GM21529 (cell line): Measurements from ENCODE around the gene CCL1.

Experiments used
- ATAC-seq: cut with Tn5 transposase; IDR thresholded peaks from one replicate; pipeline ENCODE4 v1.9.1; 2021; ENCODE audit not compliant: unreplicated experiment

CCL1 gene, protein sequence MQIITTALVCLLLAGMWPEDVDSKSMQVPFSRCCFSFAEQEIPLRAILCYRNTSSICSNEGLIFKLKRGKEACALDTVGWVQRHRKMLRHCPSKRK

DNA sequence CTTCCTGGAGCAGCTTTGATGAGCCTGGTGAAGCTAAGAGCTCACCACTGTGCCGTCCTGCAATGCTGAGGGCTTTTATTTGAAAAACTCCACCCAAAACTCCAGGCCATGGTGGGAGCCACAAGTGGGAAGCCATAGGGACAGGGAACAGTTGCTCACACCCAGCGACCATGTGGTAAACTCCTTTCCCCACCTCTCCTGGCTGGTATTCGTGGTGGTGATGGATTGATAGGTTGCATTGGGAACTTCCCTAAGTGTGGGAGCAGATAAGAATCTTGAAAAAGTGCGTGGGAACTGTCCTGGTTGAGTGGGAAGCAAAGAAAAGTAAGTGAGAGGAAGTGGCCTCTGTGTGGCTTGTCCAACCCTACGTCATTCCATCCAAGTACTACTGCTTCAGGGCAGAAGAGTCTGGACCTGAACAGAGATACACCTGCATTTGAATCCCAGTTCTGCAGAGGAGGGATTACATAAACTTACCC lies at the start of gene CCL1:
Gene CCL1, minus strand, starts transcription at position 51 of the 479 bp plus-strand sequence. CDS start 72 bp downstream, outside the sequence.
- ATAC-seq = no peak

DNA sequence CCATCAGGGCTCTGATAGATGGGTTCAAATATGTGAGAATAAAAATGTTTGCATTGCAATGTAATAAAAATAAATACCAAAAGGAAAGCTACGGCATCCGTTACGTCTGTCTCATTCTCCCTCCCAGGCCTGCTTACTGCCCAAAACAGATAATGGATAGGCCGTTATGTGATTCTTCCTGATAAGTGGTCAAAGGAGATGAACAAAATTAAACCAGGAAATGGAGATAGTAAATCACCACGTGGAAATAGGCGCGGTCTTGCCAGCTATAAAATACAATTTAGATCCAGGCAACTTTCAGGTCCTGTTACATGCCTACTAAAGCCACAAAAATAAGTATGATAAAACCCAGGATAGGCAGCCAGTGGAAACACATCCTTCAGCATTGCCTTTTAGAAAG lies 49.5 kb upstream of the CCL1 start:
- ATAC-seq = no peak

DNA sequence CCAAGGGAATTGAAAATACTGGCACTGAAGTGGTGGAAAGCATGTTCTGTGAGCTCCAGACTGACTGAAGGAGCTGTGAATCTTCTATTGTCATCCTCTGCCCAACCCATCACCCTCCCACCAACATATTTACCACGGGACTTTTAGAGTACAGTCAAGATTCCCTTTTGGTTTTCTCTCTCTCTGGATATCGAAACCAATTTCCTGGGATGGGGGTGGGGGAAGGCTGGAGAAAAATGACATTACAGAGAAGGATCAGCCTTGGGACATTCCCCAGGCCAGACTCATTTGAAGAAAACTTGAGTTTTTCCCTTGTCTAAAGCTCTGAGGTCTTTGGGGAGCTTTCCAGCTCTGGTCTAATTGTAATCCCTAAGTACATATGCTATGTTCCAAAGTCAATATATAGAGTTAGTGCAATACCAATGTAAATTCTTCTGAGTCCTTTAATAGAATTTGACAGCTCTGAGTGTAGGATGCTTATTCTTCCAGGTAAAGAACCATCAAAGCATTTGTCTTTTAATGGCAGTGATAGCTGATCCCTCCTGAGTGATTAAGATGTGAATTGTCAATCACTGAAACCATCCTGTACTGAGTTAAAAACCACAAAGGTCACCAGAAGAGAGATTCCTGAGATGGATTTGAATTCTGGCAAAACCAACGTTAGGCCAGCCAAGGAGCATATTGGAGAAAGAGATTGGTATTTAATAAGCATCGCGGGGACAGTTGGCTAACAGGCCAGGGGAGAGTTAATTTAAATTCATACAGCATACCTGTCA lies 48.8 kb upstream of the CCL1 start:
- ATAC-seq = no peak

DNA sequence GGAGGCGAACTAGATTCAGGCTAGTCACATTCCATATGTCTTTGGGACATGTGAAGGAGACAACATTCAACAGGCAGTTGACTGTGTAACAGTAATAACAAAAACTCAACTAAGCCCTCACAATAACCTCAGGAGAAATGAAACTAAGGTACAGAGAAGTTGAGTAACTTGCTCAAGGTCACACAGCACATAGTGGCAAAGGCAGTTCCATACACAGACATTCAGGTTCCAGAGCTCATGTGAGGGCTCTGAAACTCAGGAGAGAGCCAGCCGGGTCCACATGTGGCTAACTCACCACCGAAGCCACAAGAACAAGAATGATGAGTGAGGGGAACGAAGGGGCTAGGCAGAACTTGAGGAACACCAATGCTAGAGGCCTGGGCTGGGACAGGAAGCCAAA lies 46.3 kb upstream of the CCL1 start:
- ATAC-seq = no peak

DNA sequence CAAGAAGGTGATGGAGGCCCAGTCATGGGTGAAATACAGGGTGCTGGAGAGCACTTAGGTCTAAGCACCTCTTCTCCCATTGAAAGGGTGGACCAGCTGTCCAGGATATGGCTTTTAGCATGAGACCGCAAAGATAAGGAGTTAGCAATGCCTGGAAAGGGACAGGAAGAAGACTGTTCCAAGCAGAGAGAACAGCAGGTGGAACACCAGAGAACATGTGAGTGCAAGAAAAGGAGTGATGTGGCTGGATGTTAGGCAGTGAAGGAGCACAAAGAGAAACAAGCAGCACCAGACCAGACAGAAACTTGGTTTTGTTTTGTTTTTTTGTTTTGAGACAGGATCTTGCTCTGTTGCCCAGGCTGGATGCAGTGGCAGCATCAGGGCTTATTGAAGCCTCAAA lies 45.4 kb upstream of the CCL1 start:
- ATAC-seq = no peak

DNA sequence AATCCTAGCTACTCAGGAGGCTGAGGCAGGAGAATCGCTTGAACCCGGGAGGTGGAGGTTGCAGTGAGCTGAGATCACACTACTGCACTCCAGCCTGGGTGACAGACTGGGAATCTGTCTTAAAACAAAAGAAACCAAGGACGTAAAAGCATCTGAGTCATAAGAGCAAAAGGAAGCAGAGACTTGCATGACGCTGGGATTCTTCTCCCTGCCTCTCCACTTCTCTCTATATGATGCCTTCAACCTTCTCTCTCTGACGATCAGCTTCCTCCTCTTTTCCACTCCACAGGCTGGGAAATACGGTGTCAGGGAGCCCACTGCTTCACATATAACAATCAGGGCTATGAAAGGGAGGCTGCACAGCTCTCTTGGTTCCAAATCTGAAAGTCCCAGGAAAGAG lies 43.2 kb upstream of the CCL1 start:
- no peak for ATAC-seq

DNA sequence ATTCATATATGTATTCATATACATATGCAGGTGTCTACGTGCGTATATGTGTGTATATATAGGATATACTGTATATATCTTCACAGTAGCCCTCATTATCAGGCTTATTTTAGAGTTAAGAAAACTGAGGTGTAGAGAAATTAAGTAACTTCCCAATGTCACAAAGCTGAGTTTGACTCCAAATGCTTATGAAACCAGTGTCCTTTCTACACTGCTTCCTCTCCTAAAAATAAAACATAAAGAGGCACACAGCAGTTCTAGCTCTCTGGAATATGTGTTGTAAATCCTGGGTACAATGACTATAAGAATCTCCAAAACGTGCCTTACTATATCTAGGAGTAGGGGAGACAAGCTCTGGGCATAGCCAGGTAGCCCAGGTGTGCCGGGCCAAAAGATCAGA lies 40.0 kb upstream of the CCL1 start:
- ATAC-seq = no peak

DNA sequence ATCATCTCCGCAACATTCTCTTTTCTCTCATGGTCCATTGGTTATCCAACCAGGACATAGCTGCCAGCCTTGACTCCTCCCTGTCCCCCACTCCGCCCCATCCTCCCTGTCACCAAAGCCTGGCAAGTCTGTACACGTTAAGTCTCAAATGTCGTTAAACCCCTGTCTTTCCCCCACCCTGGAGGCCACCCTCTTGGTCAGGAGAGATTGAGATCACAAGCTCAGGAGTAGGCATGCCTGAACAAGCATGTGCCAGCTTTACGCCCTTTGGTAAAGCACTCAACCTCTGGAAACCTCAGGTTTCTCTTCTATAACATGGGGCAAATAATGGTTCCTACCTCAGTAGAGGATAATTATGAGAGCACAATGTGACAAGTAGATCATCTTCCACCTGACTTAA lies 38.1 kb upstream of the CCL1 start:
- no peak for ATAC-seq

DNA sequence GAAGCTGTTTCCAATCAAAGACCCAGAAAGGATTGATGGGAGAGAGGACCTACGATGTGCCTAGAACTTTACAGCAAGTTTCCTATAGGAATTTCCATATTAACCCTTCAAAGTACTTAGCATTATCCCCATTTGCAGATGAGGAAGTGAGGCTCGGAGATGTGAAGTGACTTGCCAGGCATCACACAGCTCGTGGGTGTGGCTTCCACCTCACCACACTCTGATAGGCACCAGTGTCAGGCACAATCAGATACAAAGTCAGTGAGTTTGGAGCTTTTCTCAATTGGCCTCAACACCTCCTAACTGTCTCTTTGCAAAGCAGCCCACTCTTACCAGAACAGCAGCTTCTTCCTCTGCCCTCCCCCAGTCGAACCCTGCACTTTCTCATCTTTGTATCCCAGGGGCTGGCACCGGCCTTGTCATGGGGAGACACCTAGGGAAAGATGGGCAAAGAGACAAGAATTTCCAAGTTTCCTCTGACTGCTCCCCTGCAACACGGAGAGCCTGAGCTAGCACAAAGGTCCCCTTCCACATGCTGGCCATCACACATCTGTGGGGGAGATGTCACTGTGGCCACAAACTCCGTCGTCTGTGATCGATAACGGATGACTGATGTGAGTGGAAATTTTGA lies 37.4 kb upstream of the CCL1 start:
- ATAC-seq = no peak

DNA sequence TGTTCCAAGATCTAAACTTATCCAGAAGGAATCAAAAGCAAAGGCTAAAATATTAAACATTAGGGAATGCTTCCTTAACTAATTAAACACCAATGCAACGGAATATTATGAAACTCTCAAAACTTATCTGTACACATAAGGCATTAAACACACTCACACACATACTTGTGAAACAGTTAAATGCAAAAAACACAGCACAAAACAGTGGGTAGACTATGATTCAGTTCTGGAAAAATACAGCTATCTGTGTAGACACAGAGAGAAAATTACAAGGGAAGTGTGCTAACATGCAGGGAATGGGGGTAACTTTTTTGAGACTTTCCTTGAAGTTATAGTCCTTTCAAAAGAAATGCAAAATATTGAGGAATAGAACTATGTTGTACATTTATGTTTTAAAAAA lies 36.7 kb upstream of the CCL1 start:
- no peak for ATAC-seq

DNA sequence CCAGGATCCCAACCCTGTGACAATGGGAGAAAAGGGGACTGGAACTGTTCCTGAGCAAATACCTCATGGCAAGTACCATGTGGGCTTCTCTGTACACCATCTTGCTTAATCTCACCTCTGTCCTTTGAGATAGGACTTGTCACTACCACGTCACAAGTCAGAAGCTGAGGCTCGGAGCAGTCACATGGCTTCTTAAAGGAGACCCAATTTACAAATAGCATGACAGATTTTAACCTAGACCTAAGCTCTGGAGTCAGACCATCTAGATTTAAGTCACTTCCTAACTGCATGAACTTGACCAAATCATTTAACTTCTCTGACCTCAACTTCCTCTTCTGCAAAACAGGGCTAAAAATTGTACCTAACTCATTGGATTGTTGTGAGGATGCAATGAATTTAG lies 36.0 kb upstream of the CCL1 start:
- ATAC-seq = no peak

DNA sequence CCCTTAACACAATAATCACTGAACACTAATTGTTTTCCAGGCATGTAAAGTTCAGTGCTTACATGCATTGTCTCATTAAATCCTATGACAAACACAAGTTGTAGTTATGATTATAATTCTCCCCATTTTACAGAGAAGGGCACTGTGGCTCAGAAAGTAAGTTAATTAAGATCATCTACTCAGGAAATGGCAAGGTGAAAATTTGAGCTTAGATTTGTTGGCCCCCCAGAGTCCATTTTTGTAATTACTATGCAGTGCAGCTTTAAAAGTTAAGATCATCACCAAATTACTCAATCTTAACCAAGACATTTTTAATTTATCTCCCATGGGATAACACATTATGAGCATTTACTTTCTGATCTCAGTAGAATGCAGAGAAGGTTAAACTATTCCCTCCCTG lies 34.2 kb upstream of the CCL1 start:
- ATAC-seq = no peak

DNA sequence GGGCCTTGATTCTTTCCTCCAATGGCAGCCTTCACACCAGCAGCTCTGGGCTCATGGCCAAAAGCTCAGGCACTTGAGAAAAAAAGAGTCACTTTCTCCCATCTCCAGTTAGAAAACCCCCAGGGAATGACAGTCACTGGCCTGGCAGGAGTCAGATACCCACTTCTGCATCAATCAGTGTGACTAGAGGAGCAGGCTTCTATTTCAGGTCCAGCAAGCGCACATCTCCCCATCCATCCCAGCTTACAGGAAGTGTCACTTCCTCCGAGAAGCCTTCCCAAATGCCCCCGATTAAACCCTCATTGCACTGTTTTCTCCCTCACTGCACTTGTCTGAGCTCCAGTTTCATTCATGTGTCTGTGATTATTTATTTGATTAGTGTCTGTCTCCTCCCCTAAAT lies 30.4 kb upstream of the CCL1 start:
- no peak for ATAC-seq

DNA sequence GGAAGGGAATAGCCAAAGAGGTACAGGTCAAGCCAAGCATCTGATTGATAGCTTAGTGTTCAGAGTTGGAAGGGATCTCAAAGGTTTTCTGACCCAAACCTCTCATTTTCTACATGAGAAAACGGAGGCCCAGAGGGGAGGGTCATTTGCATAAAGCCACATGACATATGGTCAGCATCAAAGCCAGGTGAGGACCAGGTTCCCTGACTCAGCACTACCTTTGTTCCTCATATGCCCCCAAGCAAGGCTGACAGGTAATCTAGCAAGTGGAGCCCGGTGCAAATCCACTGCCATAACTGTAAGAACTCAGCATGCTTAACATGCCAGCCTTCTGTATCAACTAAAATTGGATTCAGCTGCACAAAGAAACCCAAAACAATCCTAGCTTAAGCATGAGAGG lies 28.2 kb upstream of the CCL1 start:
- no peak for ATAC-seq

DNA sequence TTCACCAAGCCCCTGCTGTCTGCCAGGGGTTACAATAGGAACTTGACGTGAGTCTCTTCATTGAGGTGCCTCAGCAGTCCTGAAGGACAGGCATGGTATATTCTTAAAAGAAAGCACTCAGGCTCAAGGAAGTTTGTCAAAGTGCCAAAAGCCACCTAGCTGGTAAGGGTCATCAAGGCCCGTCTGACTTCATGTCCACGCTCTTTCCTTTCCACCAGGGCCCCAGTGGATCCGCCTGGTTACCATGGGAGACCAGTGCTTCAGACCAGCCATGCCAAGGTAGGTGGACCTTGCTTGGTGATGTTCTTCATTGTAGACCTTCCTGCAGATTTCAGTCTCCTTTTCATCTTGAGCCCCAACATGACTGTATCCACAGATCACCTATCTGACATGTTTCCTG lies 27.6 kb upstream of the CCL1 start:
- no peak for ATAC-seq

DNA sequence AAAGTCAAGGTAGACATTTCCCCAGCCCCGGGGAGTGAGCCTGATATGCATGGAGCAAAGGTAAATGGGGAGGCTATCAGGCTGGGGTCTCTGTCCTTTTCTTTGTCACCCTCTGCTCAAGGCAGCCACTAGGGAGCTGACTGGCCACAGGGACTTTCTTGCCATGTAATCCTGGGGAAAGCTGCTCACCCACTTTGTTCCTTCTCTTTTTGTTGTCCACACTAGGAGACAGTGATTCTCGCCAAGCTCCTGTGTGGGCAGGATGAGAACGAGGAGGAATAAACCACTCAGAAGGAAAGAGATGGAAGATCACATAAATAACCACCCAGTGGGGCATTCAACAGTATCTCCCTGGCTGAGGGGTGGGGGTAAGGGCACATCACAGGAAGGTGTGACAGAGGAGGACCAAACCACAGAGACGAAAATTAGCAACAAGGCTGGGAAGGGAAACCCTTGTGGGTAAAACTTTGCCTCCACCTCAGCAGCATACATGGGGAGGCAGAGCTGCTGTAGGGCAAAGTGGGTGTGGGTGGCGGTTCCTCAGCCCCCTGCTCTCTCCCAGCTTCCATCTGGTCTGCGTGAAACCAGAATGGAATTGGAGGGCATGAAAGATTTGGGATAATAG lies 26.2 kb upstream of the CCL1 start:
- ATAC-seq = no peak

DNA sequence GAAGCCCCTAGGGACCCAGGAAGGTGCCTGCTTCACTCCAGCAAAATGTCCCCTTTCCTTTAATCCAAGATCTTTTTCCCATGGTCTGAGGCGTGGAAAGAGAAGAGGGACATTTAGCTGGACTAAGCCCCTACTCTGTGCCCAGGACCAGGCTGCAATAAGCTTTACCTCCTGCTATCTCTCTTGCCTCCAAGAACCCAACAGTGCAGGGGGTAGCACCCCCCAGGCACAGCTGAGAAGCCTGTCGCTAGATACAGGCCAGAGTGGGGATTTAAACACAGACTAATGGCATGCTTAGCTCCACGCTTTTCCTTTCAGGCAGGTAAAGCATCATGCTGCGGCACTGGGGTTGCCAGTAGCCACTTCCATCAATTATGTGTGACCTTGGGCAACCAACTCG lies 24.5 kb upstream of the CCL1 start:
- ATAC-seq = no peak

DNA sequence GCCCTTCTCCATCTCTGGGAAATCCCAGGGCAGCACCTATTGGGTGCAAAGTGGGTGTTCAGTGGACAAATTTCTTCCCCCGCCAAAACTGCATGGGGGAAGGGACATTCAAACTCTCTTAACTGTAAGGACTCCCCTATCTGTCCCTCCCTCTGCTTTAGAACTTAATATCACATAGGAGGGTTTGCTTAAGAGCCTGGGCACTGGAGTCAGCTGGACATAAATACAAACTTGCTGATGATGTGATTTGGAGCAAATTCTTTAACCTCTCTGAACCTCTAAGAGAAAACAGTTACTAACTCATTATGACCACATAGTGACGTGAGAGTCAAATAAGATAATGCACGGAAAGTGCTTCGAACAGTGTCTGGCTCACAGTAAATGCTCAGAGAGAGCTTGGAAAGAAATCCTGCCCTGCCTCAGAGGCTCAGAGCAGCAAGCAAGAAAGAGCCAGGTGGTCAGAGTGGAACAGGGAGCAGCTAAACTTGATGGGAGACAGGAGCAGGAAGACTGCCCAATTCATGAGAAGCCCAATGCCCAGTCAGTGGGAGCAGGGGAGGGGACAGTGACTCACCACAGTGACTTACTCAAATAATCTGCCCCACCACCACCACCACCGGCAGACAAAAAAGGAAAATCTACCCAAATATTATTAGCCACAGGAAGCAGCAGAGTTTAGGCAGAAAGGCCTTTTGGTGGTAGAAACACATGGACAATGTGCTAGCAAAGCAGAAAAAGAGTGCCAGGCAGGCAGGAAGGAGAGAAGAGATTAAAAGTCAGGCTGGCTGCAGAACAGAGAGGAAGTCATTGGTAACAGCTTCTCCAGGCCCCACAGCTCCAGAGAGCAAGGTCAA lies 23.9 kb upstream of the CCL1 start:
- no peak for ATAC-seq

DNA sequence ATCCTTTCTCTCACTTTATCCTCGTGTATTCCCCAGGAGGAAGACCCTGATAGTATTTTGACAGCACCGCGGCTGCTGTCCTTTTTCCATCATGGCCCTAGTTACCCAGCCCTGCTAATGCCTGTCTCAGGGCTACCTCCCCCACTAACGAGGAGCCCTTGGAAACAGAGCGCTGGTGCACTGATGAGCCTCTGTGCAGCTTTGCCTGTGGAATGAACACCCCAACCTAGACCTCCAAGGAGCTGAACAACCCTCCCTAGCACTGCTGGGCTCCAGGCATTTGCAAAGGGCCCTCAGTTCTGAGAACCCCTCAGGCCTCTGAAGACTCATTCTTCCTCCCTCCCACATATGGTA lies 23.3 kb upstream of the CCL1 start:
- no peak for ATAC-seq

DNA sequence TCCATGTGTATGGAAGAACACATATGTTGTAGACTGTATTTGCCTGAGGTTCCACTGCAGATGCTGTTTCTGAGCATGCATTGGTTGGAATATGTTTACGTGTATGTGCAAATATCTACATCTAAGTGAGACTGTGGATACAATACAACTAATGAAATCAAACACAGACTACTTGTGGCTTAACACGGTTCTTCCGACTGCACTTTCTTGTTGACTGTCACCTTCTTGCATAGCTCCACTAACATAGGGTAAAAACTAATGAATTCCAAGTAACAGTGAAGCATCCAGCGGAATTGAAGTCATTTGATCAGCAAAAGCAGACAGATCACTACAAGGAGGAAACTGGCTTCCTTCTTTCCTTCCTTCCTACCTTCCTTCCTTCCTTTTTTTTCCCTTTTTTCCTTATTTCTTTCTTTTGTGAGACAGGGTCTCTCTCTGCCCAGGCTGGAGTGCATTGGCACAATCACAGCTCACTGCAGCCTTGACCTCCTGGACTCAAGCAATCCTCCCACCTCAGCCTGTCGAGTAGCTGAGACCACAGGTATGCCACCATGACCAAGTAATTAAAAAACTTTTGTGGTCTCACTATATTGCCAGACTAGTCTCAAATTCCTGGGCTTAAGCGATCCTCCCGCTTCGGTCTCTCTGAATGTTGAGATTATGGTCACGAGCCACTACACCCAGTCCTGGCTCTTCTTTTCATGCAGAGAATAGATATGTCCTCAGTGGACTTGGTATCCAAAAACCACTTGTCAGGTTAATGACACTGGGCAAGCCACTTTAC lies 22.0 kb upstream of the CCL1 start:
- no peak for ATAC-seq
